SK-N-SH (cell line): ENCODE measurements around the gene KRT40. TPM values are rescaled to one million over a fixed set of nuclear protein-coding genes. Genes with fewer than 3 reads are reported as not detected.

Experiments used
- CTCF ChIA-PET: fragments of 300-600, 350-600 bp; formaldehyde crosslinking; extraction: SDS; loops from one replicate; lab custom pipeline; 2021; lab: Yijun Ruan, JAX
- POLR2A ChIA-PET: fragments of 350-600 bp; sonication (Branson Sonifier 250); formaldehyde crosslinking; extraction: SDS; loops from one replicate; lab custom pipeline; 2020; ENCODE audit warnings: antibody characterized with exemption, inconsistent platforms; lab: Yijun Ruan, JAX
- DNase-seq: peaks from one replicate; pipeline ENCODE4 v3.0.0; 2012
- H2AFZ ChIP-seq: fragments of 200-600 bp; sonication (generic); 2 replicates; pipeline ENCODE4 v1.8.1; 2016; ENCODE audit warnings: antibody characterized with exemption, mild to moderate bottlenecking, low read depth
- H3F3A ChIP-seq: fragments of 200-600 bp; sonication (generic); replicated peaks from 2 replicates; pipeline ENCODE3; 2016; ENCODE audit warnings: antibody characterized with exemption, mild to moderate bottlenecking; ENCODE audit not compliant: insufficient read depth
- H3K27ac ChIP-seq, 2 experiments: fragments of 200-500 bp in 1 of 2; fragments of 200-600 bp in 1 of 2; sonication (Bioruptor generic) in 1 of 2; sonication (generic), shearing (Covaris generic) in 1 of 2; 2 replicates each; pipeline versions ENCODE4 v1.5.1 to v1.6.1; 2014 to 2016; ENCODE audit warnings: low read depth in 2 of 2, inconsistent platforms in 1 of 2, low read length in 1 of 2, mild to moderate bottlenecking in 1 of 2, mixed read lengths in 1 of 2
- H3K27me3 ChIP-seq: fragments of 200-600 bp; sonication (generic), shearing (Covaris generic); 2 replicates; pipeline ENCODE4 v1.6.1; 2016; ENCODE audit warnings: mixed run types; ENCODE audit not compliant: insufficient read depth
- H3K36me3 ChIP-seq, 2 experiments: fragments of 200-500 bp in 1 of 2; fragments of 200-600 bp in 1 of 2; sonication (Bioruptor generic) in 1 of 2; sonication (generic) in 1 of 2; replicated peaks in 1 of 2; 2 replicates each; pipeline versions ENCODE3 to v1.5.1; 2014 to 2016; ENCODE audit warnings: low read length in 1 of 2, mild to moderate bottlenecking in 1 of 2; ENCODE audit not compliant: insufficient read depth in 2 of 2, control insufficient read depth in 1 of 2
- H3K4me1 ChIP-seq, 2 experiments: fragments of 200-500 bp in 1 of 2; fragments of 200-600 bp in 1 of 2; sonication (Bioruptor generic) in 1 of 2; sonication (generic), shearing (Covaris generic) in 1 of 2; 2 replicates each; pipeline versions ENCODE4 v1.5.1 to v1.6.1; 2014 to 2016; ENCODE audit warnings: low read depth in 1 of 2, low read length in 1 of 2, mixed run types in 1 of 2; ENCODE audit not compliant: insufficient read depth in 2 of 2, control insufficient read depth in 1 of 2
- H3K4me2 ChIP-seq: fragments of 200-600 bp; sonication (generic), shearing (Covaris generic); 2 replicates; pipeline ENCODE4 v1.6.1; 2017; ENCODE audit warnings: mixed run types
- H3K4me3 ChIP-seq, 2 experiments: fragments of 200-500 bp in 1 of 2; fragments of 200-600 bp in 1 of 2; sonication (Bioruptor generic) in 1 of 2; sonication (generic), shearing (Covaris generic) in 1 of 2; 2 replicates each; pipeline versions ENCODE4 v1.5.1 to v1.8.1; 2014 to 2016; ENCODE audit warnings: low read depth in 2 of 2, inconsistent platforms in 1 of 2, low read length in 1 of 2, mild to moderate bottlenecking in 1 of 2, mixed read lengths in 1 of 2, moderate library complexity in 1 of 2
- H3K79me2 ChIP-seq: fragments of 200-600 bp; sonication (generic); 2 replicates; pipeline ENCODE4 v1.8.1; 2017; ENCODE audit warnings: mild to moderate bottlenecking; ENCODE audit not compliant: insufficient read depth
- H3K9ac ChIP-seq: fragments of 200-600 bp; sonication (generic); 2 replicates; pipeline ENCODE4 v1.6.1; 2017; ENCODE audit warnings: mixed run types
- H3K9me2 ChIP-seq: fragments of 200-600 bp; sonication (generic); 2 replicates; pipeline ENCODE4 v1.6.1; 2017; ENCODE audit warnings: mixed run types
- H3K9me3 ChIP-seq: fragments of 200-600 bp; sonication (generic); 2 replicates; pipeline ENCODE4 v1.6.1; 2017; ENCODE audit warnings: mixed run types, mild to moderate bottlenecking, moderate library complexity
- H4K20me1 ChIP-seq: fragments of 200-600 bp; sonication (generic); 2 replicates; pipeline ENCODE4 v1.6.1; 2017; ENCODE audit warnings: mild to moderate bottlenecking, mixed run types; ENCODE audit not compliant: insufficient read depth
- ELF1 ChIP-seq: IDR thresholded peaks from 2 replicates; pipeline ENCODE4 v1.4.0; 2012
- EZH2phosphoT487 ChIP-seq: fragments of 200-600 bp; sonication (generic); IDR thresholded peaks from 2 replicates; pipeline ENCODE4 v1.6.1; 2017; ENCODE audit warnings: low read depth, mixed run types, mild to moderate bottlenecking, antibody characterized with exemption, moderate library complexity, borderline replicate concordance
- IRF3 ChIP-seq: fragments of 150-350 bp; IDR thresholded peaks from 2 replicates; pipeline ENCODE4 v1.6.1; 2016; ENCODE audit warnings: mild to moderate bottlenecking, low read depth, low read length
- NRF1 ChIP-seq: IDR thresholded peaks from 2 replicates; pipeline ENCODE4 v1.6.1; 2012; ENCODE audit warnings: low read depth, mild to moderate bottlenecking, low read length
- RAD21 ChIP-seq: IDR thresholded peaks from 2 replicates; pipeline ENCODE4 v1.6.1; 2012; ENCODE audit warnings: mild to moderate bottlenecking, low read length
- REST ChIP-seq: IDR thresholded peaks from 2 replicates; pipeline ENCODE4 v1.6.1; 2012; ENCODE audit warnings: mild to moderate bottlenecking, low read depth, low read length, moderate library complexity
- WGBS: methylation state at CpG from one replicate; pipeline ENCODE4 v1.1.6; 2017; ENCODE audit warnings: low lambda C conversion rate; 5-methylcytosine and 5-hydroxymethylcytosine counted together
- polyA plus RNA-seq, 3 experiments: library from polyadenylated mRNA; depleted of rRNA; stranded (reverse); fragments of >200 nt; gene quantifications; 2 replicates each; pipeline ENCODE4 v1.2.3, GENCODE V29; 2012

The KRT40 gene
- polyA plus RNA-seq, 1 of the 3 experiments (the other 2 are of a cell fraction): not detected

DNA sequence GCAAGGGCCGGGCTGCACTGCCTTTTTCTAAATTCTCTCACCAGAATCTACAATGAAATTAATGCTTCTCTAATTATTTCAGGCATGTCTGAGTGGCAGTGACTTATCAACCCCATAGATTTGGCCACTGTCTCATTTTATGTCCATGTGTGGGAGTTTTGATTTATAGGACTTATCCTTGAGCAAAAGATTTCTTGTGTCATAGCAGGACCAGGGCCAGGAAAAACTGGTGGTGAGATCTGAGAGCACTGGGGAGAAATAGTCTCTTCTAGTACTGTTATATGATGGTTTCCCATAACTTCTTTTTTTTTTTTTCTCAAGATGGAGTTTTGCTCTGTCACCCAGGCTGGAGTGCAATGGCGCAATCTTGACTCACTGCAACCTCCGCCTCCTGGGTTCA is 45.1 kb downstream of the KRT40 start:
- ChIA-PET CTCF (no interaction called here), POLR2A (no interaction called here)
- no peak overlapping the region for H3K4me2 ChIP-seq
- no peak overlapping the region for H2AFZ ChIP-seq
- H3K4me1 ChIP-seq: no peaks in the 10 kb centered on the region
- no peak overlapping the region for H3K4me3 ChIP-seq
- 60% methylated on average over 3 of the region's 3 CpGs for WGBS
- H3K9me2 ChIP-seq: no peaks in the 10 kb centered on the region
- TF ChIP-seq EZH2phosphoT487: no peak
- TF ChIP-seq RAD21: no peak
- no peaks in the 10 kb centered on the region for H3K79me2 ChIP-seq
- H3K27me3 ChIP-seq: peaks cover 70% of the 10 kb centered on the region
- no peak overlapping the region for H3K9ac ChIP-seq
- no peaks in the 10 kb centered on the region for H4K20me1 ChIP-seq
- H3K27ac ChIP-seq: no peak overlapping the region
- DNase-seq: no peak
- no peaks in the 10 kb centered on the region for H3K36me3 ChIP-seq
- no peaks in the 10 kb centered on the region for H3F3A ChIP-seq
- H3K9me3 ChIP-seq: no peaks in the 10 kb centered on the region

DNA sequence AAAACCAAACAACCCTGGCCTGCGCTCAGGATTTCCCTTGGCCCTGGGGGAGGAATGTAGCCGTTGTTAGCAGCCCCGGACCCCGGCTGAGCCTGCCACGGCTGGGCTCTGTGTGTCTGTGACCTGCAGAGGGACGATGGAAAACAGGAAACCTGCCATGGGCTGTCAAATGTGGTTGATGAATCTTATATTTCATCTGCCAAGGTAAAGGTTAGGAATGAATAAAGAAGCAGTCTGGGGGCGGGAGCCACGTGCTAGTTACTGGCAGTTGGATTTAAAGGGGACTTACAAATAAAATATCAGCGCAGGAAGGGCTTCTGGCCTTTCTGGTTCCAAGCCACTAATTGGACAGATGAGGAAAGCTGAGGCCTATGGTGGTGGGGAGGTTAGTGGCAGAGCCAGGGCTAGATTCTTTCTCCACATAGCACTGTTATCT is 46.7 kb downstream of the KRT40 start, which contains the start of gene KRT23:
Gene KRT23, minus strand, starts transcription at position 263 of the 436 bp plus-strand sequence. CDS start 1,043 bp downstream, outside the sequence.
- ChIA-PET CTCF (no interaction called here), POLR2A (no interaction called here)
- Histone ChIP-seq H3F3A (no peaks in the 10 kb centered on the region), H3K27ac (no peak within 1 kb of the TSS), H3K4me1 (no peaks in the 10 kb centered on the region), H3K9ac (no peak within 1 kb of the TSS), H3K36me3 (no peaks in the 10 kb centered on the region), H3K79me2 (no peaks in the 10 kb centered on the region), H3K9me2 (no peaks in the 10 kb centered on the region), H3K27me3 (peaks cover 78% of the 10 kb centered on the region), H3K9me3 (no peaks in the 10 kb centered on the region), H4K20me1 (no peaks in the 10 kb centered on the region), H3K4me2 (no peak within 1 kb of the TSS), H2AFZ (no peak within 1 kb of the TSS), H3K4me3 (no peak within 1 kb of the TSS)
- DNase-seq: no peak
- 19% methylated on average over 8 of the region's 9 CpGs for WGBS
- TF ChIP-seq RAD21: no peak
- no peak for TF ChIP-seq IRF3
- no peak for TF ChIP-seq REST
- no peak for TF ChIP-seq ELF1
- no peak for TF ChIP-seq NRF1
